Fibroblast of the aortic adventitia (primary cell): Measurements from ENCODE around the gene CKMT1B. TPM values are rescaled to one million over a fixed set of nuclear protein-coding genes. Genes with fewer than 3 reads are reported as not detected.
"Not testable (repeated sequence)": the region's sequence is repeated elsewhere in the genome, so short reads cannot be mapped to it uniquely, and the experiment has no call there.

Experiments
- DNase-seq: peaks from one replicate; pipeline ENCODE4 v3.0.0-alpha.2; 2010; ENCODE audit warnings: low read depth
- H3K4me3 ChIP-seq: 2 replicates; pipeline ENCODE4 v1.5.1; 2011; ENCODE audit warnings: low read depth, mild to moderate bottlenecking, control low read depth, low read length, moderate library complexity
- total RNA-seq: library from RNA; depleted of rRNA; stranded (reverse); fragments of >200 nt; gene quantifications from 2 replicates; pipeline ENCODE4 v1.2.3, GENCODE V29; 2012; ENCODE audit warnings: low replicate concordance
- TF ChIP-seq, protein P1 (sequence below): IDR thresholded peaks from 2 replicates; pipeline ENCODE4 v1.5.1; 2011; ENCODE audit warnings: mild to moderate bottlenecking, low read length, control low read depth, inconsistent platforms; ENCODE audit not compliant: insufficient read depth

CKMT1B gene
- total RNA-seq = not detected in 2 replicates

DNA sequence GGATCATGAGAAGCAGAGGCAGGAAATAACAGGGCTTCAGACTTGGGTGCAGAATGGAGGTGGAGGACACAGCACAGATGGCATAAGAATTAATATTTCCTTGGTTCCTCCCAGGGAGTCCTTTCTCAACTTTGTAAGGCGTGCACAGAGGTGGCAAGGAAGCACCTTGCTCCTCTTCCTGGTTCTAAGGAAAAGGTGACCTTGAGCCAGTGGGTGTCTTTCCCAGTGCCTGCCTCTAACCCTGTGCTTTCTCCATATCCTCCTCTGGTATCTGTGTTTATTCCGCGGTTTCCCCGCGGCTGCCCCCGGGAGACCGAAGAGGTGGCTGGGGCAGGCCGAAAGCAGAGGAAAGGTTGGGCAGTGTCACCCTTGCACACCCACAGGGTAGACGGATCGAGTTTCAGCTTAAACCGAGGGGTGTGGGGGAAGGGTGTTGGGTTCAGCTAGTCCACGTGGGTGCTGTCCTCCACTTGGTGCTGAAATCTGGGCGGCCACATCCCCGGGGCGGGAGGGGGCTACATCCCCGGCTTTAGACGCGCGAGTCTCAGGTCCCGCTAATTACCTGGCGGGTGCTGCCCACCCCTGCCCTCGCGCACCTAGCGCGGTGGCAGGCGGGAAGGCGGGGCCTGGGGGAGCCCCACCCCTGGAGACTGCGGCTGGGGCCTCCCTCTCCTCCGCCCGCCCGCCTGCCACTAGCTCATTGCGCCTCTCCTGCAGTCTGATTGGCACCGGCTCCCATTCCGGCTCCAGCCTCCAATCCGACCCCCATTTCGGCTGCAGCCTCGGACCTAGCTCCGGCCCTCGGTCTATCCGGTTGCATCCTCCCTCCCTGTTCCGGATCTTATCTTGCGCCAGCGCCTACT lies at the start of gene CKMT1B:
CKMT1B (plus strand) TSS at position 700 of the 863 bp plus-strand sequence. CDS start 192 bp downstream, outside the sequence.
- H3K4me3 ChIP-seq, DNase-seq: not testable (repeated sequence)

DNA sequence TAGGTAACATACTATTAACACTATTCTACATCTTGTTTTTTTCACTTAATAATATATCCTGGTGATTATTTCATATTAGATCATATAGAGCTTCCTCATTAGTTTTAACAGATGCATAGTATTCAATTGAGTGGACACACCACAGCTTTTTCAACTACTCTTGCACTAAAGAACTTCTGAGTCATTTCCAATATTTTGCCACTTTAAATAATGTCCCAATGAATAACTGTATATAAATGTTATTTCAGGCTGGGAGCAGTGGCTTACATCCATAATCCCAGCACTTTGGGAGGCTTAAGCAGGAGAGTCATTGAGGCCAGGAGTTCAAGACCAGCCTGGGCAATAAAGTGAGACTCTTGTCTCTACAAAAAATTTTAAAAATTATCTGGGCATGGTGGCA lies 49.6 kb upstream of the CKMT1B start:
- TF ChIP-seq, protein P1, sequence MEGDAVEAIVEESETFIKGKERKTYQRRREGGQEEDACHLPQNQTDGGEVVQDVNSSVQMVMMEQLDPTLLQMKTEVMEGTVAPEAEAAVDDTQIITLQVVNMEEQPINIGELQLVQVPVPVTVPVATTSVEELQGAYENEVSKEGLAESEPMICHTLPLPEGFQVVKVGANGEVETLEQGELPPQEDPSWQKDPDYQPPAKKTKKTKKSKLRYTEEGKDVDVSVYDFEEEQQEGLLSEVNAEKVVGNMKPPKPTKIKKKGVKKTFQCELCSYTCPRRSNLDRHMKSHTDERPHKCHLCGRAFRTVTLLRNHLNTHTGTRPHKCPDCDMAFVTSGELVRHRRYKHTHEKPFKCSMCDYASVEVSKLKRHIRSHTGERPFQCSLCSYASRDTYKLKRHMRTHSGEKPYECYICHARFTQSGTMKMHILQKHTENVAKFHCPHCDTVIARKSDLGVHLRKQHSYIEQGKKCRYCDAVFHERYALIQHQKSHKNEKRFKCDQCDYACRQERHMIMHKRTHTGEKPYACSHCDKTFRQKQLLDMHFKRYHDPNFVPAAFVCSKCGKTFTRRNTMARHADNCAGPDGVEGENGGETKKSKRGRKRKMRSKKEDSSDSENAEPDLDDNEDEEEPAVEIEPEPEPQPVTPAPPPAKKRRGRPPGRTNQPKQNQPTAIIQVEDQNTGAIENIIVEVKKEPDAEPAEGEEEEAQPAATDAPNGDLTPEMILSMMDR = no peak
- no peak overlapping the region for H3K4me3 ChIP-seq
- DNase-seq = no peak

DNA sequence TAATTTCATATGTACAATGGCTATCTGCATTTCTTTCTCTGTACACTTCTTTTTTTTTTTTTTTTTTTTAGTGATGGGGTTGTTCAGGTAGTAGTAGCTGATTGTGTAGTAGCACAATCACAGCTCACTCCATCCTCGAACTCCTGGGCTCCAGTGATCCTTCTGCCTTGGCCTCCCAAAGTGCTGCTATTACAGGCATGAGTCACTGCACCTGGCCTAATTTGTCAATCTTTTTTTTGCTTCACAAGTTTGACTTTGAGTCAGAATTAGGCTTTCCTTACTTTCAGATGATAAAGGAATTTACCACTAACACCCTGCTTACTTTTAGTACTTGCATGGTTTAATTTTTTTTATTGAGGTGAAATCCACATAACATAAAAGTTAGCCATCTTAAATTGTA lies 48.4 kb upstream of the CKMT1B start:
- TF ChIP-seq, protein P1 = no peak
- no peak overlapping the region for H3K4me3 ChIP-seq
- no peak for DNase-seq

DNA sequence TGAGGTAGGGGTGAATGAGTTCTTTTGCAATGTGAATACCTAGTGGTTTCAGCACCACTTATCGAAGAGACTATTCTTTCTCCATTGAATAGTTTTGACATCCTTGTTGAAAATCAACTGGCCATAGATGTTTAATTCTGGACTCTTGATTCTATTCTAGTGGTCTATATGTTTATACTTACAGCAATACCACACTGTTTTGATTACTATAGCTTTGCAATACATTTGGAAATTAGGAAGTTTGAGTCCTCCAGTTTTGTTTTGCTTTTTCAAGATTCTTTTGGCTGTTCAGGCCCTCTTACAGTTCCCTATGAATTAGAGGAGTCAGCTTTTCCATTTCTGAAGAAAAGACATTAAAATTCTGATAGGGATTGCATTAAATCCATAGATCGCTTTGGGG lies 46.3 kb upstream of the CKMT1B start:
- TF ChIP-seq, protein P1 = no peak
- no peak for DNase-seq
- no peak overlapping the region for H3K4me3 ChIP-seq

DNA sequence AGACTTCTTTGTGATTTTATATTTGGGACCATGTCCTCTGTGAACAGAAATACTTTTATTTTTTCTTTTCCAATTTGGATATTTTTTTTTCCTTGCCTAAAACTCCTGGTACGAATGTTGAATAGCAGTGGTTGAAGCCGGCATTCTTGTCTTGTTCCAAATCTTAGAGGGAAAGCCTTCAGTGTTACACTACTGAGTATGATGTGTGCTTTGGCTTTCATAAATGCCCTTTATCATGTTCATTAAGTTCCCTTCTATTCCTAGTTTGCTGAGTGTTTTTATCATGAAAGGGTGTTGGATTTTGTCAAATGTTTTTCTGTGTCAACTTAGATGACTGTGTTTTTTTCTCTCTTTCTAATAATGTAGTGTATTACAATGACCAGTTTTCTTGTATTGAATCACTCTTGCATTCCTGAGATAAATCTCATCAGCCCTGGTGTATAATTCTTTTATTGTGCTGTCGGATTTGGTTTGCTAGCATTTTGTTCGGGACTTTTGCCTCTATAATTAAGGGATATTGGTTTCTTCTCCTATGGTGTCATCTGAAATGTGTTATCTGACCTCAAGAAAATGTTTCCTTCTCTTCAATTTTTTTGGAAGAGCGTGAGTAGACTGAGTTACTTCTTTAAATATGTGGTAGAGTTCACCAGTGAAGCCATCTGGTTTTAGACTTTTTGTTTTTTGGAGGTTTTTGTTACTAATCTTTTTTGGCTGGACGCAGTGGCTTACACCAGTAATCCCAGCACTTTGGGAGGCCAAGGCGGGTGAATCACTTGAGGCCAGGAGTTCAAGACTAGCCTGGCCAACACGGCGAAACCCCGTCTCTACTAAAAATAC lies 43.1 kb upstream of the CKMT1B start:
- TF ChIP-seq, protein P1 = no peak
- H3K4me3 ChIP-seq = no peak overlapping the region
- peak; percentile 92 for DNase-seq

DNA sequence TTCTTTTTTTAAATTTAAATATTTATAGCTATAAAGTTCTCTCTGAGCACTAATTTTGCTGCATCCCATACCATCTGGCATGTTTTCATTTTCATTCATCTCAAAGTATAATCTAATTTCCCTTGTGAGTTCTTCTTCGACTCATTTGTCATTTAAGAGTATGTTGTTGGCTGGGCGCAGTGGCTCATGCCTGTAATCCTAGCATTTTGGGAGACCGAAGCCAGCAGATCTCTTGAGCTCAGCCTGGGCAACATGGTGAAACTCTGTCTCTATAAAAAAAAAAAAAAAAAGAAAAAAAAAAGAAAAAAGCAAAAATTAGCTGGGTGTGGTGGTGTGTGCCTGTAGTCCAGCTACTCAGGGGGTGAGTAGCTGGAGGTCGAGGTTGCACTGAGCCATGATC lies 41.6 kb upstream of the CKMT1B start:
- DNase-seq = no peak
- TF ChIP-seq, protein P1 = no peak
- no peak overlapping the region for H3K4me3 ChIP-seq

DNA sequence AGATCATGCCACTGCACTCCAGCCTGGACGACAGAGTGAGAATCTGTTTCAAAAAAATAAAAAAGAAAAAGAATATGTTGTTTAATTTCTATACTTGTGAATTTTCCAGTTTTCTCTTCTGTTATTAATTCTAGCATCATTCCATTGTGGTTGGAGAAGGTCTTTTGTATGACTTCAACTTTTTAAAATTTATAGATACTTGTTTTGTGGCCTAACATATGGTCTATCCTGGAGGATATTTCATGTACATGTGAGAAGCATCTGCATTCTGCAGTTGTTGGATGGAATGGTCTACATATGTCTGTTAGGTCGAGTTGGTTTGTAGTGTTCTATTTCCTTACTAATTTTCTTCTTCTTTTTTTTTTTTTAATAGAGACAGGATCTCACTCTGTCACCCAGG lies 40.8 kb upstream of the CKMT1B start:
- DNase-seq = no peak
- TF ChIP-seq, protein P1 = no peak

DNA sequence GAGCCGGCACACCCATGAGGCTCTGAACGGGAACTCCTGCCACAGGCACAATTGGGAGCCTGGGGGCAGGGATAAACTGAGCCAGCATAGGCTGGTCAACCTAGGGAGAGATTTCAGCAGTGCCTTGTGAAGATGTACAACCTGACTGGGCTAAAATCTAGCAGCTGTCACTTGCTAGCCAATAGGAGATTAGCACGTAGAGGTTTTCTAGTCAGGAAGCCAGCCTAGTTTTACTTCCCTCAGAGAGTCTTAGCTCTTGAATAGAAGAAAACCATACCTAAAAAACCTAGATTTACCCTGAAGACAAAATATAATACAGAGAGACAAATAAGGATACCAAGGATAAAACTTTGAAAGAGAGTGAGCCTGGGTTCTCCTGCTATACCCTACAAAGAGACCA lies 31.1 kb upstream of the CKMT1B start:
- not testable (repeated sequence) for DNase-seq, H3K4me3 ChIP-seq

More for the DNA sequence above, 40.8 kb upstream of the CKMT1B start:
- H3K4me3 ChIP-seq = no peak overlapping the region

DNA sequence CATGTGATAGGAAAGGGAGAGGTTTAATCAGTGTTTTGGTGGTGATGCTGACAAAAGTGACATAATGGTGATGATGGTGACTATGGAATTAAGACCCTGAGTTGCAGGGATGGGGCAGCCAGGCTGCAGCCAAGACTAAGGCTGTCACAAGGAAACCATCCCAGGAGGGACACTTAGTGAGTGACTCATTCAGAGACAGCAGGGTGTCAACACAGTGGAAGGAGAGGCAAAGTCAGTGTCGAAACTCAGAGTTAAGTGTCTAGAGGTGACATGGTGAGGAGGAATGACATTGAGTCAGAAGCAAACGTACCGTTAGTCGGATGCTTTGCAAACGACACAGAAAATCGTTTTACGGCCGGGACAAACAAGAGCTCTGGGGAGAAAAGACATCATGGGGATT lies 30.0 kb upstream of the CKMT1B start:
- not testable (repeated sequence) for DNase-seq, H3K4me3 ChIP-seq

DNA sequence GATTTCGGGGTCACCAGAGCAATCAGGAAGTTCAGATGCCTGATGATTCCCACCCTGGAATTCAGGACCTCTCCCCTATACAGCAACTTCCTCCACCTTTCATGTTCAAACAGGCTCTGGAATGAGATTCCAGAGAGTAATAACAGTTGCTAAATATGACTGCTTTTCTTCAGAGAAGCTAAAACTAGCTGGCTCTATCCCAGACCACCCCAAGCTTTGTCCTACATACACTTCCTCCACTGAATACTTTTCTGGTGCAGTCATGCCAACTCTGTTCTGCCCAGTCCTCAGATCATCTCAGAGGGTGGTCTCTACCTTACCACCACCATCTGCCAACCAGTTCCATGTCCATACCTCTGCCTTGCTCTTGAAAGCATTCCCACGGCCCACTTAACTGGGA lies 27.2 kb upstream of the CKMT1B start:
- DNase-seq, H3K4me3 ChIP-seq: not testable (repeated sequence)
